Caki2 (cell line): ENCODE measurements around the gene IFT57. TPM values are rescaled to one million over a fixed set of nuclear protein-coding genes. Genes with fewer than 3 reads are reported as not detected.

Experiments
- DNase-seq: peaks from one replicate; pipeline ENCODE4 v3.0.0-alpha.2; 2015; ENCODE audit warnings: low read depth
- in situ Hi-C: cut with HindIII; loops from 2 replicates; pipeline ENCODE4 v1.10.0; 2016; ENCODE audit warnings: low sequenced_read_pairs, low pct_unique_long_range_greater_than_20kb, mixed read lengths
- total RNA-seq: library from RNA; depleted of rRNA; stranded (reverse); fragments of >200 nt; shearing (Covaris generic); gene quantifications from 2 replicates; pipeline ENCODE4 v1.2.3, GENCODE V29; 2014; ENCODE audit warnings: low replicate concordance

The IFT57 gene
- total RNA-seq, 1 experiment from 2014 or later, result 66.1 TPM

DNA sequence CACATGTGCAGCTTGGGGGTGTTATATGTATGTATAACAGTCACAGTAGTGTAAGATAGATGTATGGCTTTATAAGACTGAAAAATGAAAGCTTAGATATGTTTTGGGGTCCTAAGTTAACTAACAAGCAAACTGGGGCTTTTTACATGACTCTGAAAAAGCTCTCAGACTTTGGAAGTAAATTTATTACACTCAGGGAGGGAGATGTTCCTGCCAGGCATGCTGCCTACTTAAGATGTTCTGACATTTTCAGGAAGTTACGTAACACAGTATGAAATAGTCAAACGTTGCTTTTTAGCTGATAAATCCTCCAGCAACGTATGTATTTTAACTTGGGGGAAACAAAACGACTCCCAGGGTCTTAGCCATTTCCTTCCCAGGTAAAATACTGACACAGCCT, 1.7 kb upstream of the IFT57 start:
- in situ Hi-C loops, result no loop called here
- no peak for DNase-seq

- in situ Hi-C loops, result no loop called here
Measured at GRCh38 chr3:108222853-108223565, 785 bp upstream of the IFT57 start.

GRCh38 chr3:108221393-108221792, 831 bp downstream of the IFT57 start:
- no peak for DNase-seq
- in situ Hi-C loops, result no loop called here

More at GRCh38 chr3:108222853-108223565, 785 bp upstream of the IFT57 start:
- DNase-seq, result no peak

GRCh38 chr3:108219336-108219735, 2.9 kb downstream of the IFT57 start:
- DNase-seq, result no peak
- in situ Hi-C loops, result no loop called here

GRCh38 chr3:108218811-108219210, 3.4 kb downstream of the IFT57 start:
- DNase-seq, result no peak
- in situ Hi-C loops, result no loop called here

- no peak for DNase-seq
- in situ Hi-C loops, result no loop called here
Measured at GRCh38 chr3:108215871-108216270, 6.4 kb downstream of the IFT57 start.

DNA sequence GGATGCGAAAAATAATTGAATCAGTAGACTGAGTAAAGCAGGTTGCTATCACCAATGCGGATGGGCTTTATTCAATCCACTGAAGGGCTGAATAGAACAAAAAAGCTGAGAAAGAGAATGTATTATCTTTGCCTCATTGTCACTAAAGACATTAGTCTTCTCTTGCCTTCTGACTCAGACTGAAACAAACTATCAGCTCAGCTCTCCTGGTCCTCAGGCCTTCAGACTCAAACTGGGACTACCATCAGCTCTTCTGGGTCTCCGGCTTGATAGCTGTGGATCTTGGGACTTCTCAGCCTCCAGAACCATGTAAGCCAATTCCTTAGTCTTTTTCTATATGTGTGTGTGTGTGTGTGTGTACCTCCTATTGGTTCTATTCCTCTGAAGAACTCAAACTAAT, 12.6 kb downstream of the IFT57 start:
- in situ Hi-C loops, result no loop called here
- DNase-seq, result no peak

DNA sequence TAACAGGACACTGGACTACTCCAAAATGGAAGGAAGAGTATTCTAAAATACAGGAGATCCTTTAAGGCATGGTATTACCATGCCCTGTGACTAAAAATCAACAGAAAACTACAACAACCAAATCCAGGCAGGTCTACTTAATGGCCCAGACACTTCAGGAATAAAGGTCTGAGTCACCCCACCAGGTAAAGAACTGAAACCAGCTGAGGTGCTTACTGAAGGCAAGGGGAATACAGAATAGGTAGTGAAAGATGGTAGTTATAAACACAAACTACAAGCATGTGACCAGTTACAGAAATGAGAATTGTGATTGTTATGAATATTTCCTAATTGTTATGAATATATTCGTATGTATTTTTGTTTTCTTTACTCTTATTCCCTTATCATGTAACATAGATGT, 13.4 kb downstream of the IFT57 start:
- DNase-seq, result no peak
- in situ Hi-C loops, result no loop called here

- no peak for DNase-seq
- in situ Hi-C loops, result no loop called here
Measured at GRCh38 chr3:108202834-108203233, 19.4 kb downstream of the IFT57 start.

- DNase-seq, result no peak
- in situ Hi-C loops, result no loop called here
Measured at GRCh38 chr3:108202080-108202479, 20.1 kb downstream of the IFT57 start.

GRCh38 chr3:108201258-108201657, 21.0 kb downstream of the IFT57 start:
- DNase-seq, result no peak
- in situ Hi-C loops, result no loop called here

DNA sequence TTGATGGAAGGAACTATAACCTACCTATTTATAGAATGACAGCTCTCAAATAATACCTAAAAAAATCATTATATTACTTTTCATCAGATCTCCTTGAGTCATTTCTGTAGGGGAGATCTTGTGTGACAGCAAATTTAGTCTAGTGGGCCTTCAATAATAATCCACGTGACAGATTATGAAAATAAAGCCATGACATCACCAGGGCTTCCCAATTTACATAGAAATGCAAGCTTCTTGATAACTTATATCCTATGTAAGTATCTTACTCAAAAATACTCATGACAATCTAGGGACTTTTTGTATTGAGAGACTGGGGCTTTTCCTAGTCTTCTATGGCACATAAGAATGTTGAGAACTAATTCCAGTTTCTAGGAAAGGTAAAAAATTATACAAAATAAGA, 21.6 kb downstream of the IFT57 start:
- in situ Hi-C loops, result no loop called here
- no peak for DNase-seq

- in situ Hi-C loops, result no loop called here
- DNase-seq, result no peak
Measured at GRCh38 chr3:108200024-108200423, 22.2 kb downstream of the IFT57 start.

DNA sequence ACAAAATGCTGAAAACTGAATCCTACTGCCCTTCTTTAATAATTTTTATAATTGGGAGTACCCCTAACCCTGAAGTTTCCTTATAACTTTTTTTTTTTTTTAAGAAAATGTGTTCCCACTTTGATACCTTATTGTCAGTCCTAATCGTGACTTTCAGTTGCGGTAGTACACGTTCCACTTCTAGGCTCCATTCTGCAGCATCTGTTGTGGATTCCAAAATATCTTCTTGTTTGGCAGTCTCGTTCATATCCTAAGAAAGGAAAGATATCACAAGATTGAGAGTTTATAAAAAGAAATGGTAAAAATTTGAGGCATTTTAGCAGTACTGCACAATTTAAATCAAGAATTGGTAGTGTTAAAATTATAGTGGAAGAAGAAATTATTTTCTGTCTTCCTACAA, 30.8 kb downstream of the IFT57 start:
- no peak for DNase-seq
- in situ Hi-C loops, result no loop called here

DNA sequence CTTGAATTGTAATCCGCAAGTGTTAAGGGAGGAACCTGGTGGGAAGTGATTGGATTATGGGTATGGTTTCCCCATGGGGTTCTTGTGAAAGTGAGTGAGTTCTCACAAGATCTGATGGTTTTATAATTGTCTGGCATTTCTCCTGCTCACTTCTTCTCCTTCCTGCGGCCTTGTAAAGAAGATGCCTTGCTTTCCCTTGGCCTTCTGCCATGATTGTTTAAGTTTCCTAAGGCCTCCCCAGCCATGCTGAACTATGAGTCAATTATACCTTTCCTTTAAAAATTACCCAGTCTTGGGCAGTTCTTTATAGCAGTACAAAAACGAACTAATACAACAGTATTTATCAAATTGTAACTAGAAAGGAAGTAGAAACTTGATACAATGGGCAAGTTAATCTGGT, 31.9 kb downstream of the IFT57 start:
- in situ Hi-C loops, result no loop called here
- DNase-seq, result no peak

DNA sequence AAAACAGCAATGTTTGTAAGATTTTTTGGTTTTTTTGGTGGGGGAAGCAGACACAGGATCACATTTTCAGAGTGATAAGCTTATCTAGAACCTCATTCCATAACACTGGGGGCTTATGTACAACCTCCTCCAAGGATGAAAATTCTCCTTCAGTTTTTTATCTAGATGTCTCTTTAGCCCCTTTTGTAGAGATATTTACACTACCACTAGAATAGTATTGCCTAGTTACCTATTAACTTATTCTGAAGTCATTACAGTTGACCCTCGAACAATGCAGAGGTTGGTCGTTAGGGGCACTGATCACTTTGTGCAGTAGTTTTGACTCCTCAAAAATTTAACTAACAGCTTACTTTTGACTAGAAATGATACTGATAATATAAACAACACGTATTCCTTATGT, 32.8 kb downstream of the IFT57 start:
- no peak for DNase-seq
- in situ Hi-C loops, result no loop called here

DNA sequence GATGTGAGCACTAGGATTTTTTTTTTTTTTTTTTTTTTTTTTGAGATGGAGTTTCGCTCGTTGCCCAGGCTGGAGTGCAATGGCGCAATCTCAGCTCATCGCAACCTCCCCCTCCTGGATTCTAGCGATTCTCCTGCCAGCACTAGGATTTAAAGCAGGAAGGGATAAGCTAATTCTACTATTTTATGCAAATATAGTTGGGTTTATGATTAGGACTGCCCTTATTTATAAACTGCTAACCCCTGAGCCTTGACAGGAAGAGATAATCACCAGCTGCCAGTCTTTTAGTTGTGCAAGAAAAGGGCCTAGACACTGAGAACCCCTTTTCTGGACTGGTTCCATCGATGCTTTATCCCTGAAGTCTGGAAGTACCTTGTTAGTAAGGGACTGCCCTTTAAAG, 36.7 kb downstream of the IFT57 start:
- no peak for DNase-seq

GRCh38 chr3:108184824-108185223, 37.4 kb downstream of the IFT57 start:
- DNase-seq, result no peak
- in situ Hi-C loops, result no loop called here

More for the DNA sequence above, 36.7 kb downstream of the IFT57 start:
- in situ Hi-C loops, result no loop called here

DNA sequence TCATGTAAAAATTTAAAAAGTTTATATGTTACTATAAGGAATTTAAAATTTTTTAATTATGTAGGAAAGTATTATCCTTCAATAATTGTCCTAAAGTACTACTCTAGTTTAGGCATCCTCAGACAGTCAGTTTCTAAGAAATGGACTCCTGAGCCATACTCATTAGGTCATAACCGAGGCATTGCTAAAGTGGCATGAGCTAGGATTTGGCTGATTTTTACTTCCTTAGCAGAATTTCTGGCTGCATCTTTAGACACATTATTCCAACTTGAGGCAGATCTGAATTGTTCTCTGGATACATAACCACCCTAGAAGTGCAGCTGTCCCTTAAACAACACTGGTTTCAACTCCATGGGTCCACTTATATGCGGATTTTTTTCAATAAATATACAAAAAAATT, 38.3 kb downstream of the IFT57 start:
- in situ Hi-C loops, result no loop called here
- no peak for DNase-seq

- DNase-seq, result no peak
- in situ Hi-C loops, result no loop called here
Measured at GRCh38 chr3:108183181-108183580, 39.0 kb downstream of the IFT57 start.
